H9 (cell line): ENCODE measurements around the gene AKAP17A. TPM values are rescaled to one million over a fixed set of nuclear protein-coding genes. Genes with fewer than 3 reads are reported as not detected.
"Not testable (repeated sequence)": the region's sequence is repeated elsewhere in the genome, so short reads cannot be mapped to it uniquely, and the experiment has no call there.

Experiments used
- DNase-seq: peaks from one replicate; pipeline ENCODE4 v3.0.0-alpha.2; 2017
- H2AFZ ChIP-seq: one replicate; pipeline ENCODE4 v1.6.1; 2013; ENCODE audit warnings: mild to moderate bottlenecking, low read length, control low read depth, moderate library complexity
- H2AK5ac ChIP-seq: 2 replicates; pipeline ENCODE4 v1.6.1; 2013; ENCODE audit warnings: low read length, control low read depth, mixed read lengths; ENCODE audit not compliant: insufficient read length
- H2BK120ac ChIP-seq: one replicate; pipeline ENCODE4 v1.6.1; 2013; ENCODE audit warnings: low read depth, mild to moderate bottlenecking, low read length, control low read depth, inconsistent platforms; ENCODE audit not compliant: poor library complexity, severe bottlenecking
- H2BK12ac ChIP-seq: 2 replicates; pipeline ENCODE4 v1.6.1; 2013; ENCODE audit warnings: low read length, control low read depth, mixed read lengths, low read depth; ENCODE audit not compliant: insufficient read length
- H2BK15ac ChIP-seq: 2 replicates; pipeline ENCODE4 v1.6.1; 2013; ENCODE audit warnings: low read depth, low read length, control low read depth
- H2BK20ac ChIP-seq: one replicate; pipeline ENCODE4 v1.6.1; 2013; ENCODE audit warnings: low read depth, mild to moderate bottlenecking, low read length, control low read depth, inconsistent platforms; ENCODE audit not compliant: poor library complexity, severe bottlenecking
- H2BK5ac ChIP-seq: 2 replicates; pipeline ENCODE4 v1.6.1; 2013; ENCODE audit warnings: low read length, control low read depth, mixed read lengths; ENCODE audit not compliant: insufficient read length
- H3K14ac ChIP-seq: 2 replicates; pipeline ENCODE4 v1.6.1; 2013; ENCODE audit warnings: low read length, control low read depth; ENCODE audit not compliant: insufficient read depth
- H3K18ac ChIP-seq: 2 replicates; pipeline ENCODE4 v1.6.1; 2013; ENCODE audit warnings: low read depth, mild to moderate bottlenecking, mixed read lengths, low read length, control low read depth; ENCODE audit not compliant: insufficient read length
- H3K23ac ChIP-seq: 2 replicates; pipeline ENCODE4 v1.6.1; 2013; ENCODE audit warnings: low read length, control low read depth, mixed read lengths, low read depth; ENCODE audit not compliant: insufficient read length
- H3K23me2 ChIP-seq: 2 replicates; pipeline ENCODE4 v1.6.1; 2013; ENCODE audit warnings: low read depth, mild to moderate bottlenecking, mixed read lengths, low read length, control low read depth; ENCODE audit not compliant: insufficient read length, poor library complexity, severe bottlenecking
- H3K27ac ChIP-seq: 2 replicates; pipeline ENCODE4 v1.5.1; 2013; ENCODE audit warnings: low read length, control low read depth, mixed read lengths, low read depth; ENCODE audit not compliant: insufficient read length
- H3K27me3 ChIP-seq: 2 replicates; pipeline ENCODE4 v1.6.1; 2013; ENCODE audit warnings: low read length, control low read depth, inconsistent platforms; ENCODE audit not compliant: insufficient read depth
- H3K4ac ChIP-seq: 2 replicates; pipeline ENCODE4 v1.6.1; 2013; ENCODE audit warnings: low read depth, mild to moderate bottlenecking, control low read depth, inconsistent platforms, low read length, moderate library complexity
- H3K4me1 ChIP-seq: 2 replicates; pipeline ENCODE4 v1.6.1; 2013; ENCODE audit warnings: low read length, control low read depth, inconsistent platforms; ENCODE audit not compliant: insufficient read depth
- H3K4me2 ChIP-seq: 2 replicates; pipeline ENCODE4 v1.6.1; 2013; ENCODE audit warnings: low read length, control low read depth, mixed read lengths; ENCODE audit not compliant: insufficient read length, insufficient read depth
- H3K56ac ChIP-seq: 2 replicates; pipeline ENCODE4 v1.6.1; 2013; ENCODE audit warnings: low read depth, mild to moderate bottlenecking, mixed read lengths, low read length, control low read depth; ENCODE audit not compliant: insufficient read length
- H3K79me1 ChIP-seq: 2 replicates; pipeline ENCODE4 v1.6.1; 2013; ENCODE audit warnings: low read depth, mild to moderate bottlenecking, moderate library complexity, low read length, control low read depth, inconsistent platforms; ENCODE audit not compliant: insufficient read depth, poor library complexity, severe bottlenecking
- H3K79me2 ChIP-seq: 2 replicates; pipeline ENCODE4 v1.6.1; 2013; ENCODE audit warnings: low read length, control low read depth, inconsistent platforms; ENCODE audit not compliant: insufficient read depth
- H3K9ac ChIP-seq: 2 replicates; pipeline ENCODE4 v1.6.1; 2013; ENCODE audit warnings: low read length, control low read depth, mixed read lengths; ENCODE audit not compliant: insufficient read length; ENCODE audit errors: extremely low read depth
- H3K9me3 ChIP-seq: one replicate; pipeline ENCODE4 v1.6.1; 2013; ENCODE audit warnings: low read depth, low read length, inconsistent platforms; ENCODE audit not compliant: control insufficient read depth
- H3T11ph ChIP-seq: one replicate; pipeline ENCODE4 v1.6.1; 2013; ENCODE audit warnings: mild to moderate bottlenecking, low read length, control low read depth, inconsistent platforms
- H4K20me1 ChIP-seq: one replicate; pipeline ENCODE4 v1.6.1; 2013; ENCODE audit not compliant: control insufficient read depth, insufficient read length, insufficient read depth
- H4K5ac ChIP-seq: 2 replicates; pipeline ENCODE4 v1.6.1; 2013; ENCODE audit warnings: low read depth, mild to moderate bottlenecking, mixed read lengths, low read length, control low read depth; ENCODE audit not compliant: insufficient read length
- H4K8ac ChIP-seq: replicated peaks from 2 replicates; pipeline ENCODE4 v1.6.1; 2013; ENCODE audit warnings: low read length, control low read depth, mixed read lengths, low read depth; ENCODE audit not compliant: insufficient read length
- H4K91ac ChIP-seq: 2 replicates; pipeline ENCODE4 v1.6.1; 2013; ENCODE audit warnings: low read depth, mild to moderate bottlenecking, moderate library complexity, mixed read lengths, low read length, control low read depth; ENCODE audit not compliant: insufficient read length
- H3K27ac Mint-ChIP-seq, 3 experiments: 2 replicates in 2 of 3; 3 replicates in 1 of 3; pipeline ENCODE4 v1.8.0; 2020 to 2021; ENCODE audit warnings: mixed read lengths in 3 of 3, mild to moderate bottlenecking in 1 of 3, moderate library complexity in 1 of 3
- H3K27me3 Mint-ChIP-seq: 2 replicates; pipeline ENCODE4 v1.8.0; 2021; ENCODE audit warnings: low read depth, mild to moderate bottlenecking, moderate library complexity, mixed read lengths
- H3K36me3 Mint-ChIP-seq, 3 experiments: 2 replicates in 2 of 3; 3 replicates in 1 of 3; pipeline ENCODE4 v1.8.0; 2020 to 2021; ENCODE audit warnings: low read depth in 3 of 3, mixed read lengths in 3 of 3; ENCODE audit not compliant: insufficient read depth in 1 of 3
- H3K4me1 Mint-ChIP-seq, 2 experiments: 2 replicates each; pipeline ENCODE4 v1.8.0; 2020; ENCODE audit warnings: mixed read lengths in 2 of 2
- H3K4me3 Mint-ChIP-seq, 2 experiments: 2 replicates in 1 of 2; 3 replicates in 1 of 2; pipeline ENCODE4 v1.8.0; 2020 to 2021; ENCODE audit warnings: mild to moderate bottlenecking in 2 of 2, mixed read lengths in 2 of 2, moderate library complexity in 1 of 2
- H3K9me3 Mint-ChIP-seq, 2 experiments: 2 replicates in 1 of 2; 3 replicates in 1 of 2; pipeline ENCODE4 v1.8.0; 2020; ENCODE audit warnings: mild to moderate bottlenecking in 2 of 2, mixed read lengths in 2 of 2, moderate library complexity in 1 of 2
- CTCF ChIP-seq: fragments of 200-600 bp; sonication (generic); conservative IDR thresholded peaks from 3 replicates; pipeline ENCODE4 v1.8.0; 2021; ENCODE audit warnings: antibody characterized with exemption, mild to moderate bottlenecking
- WGBS: extraction: QIAGEN DNeasy Blood & Tissue Kit; methylation state at CpG from one replicate; pipeline ENCODE4 v1.1.7; 2013; ENCODE audit warnings: missing lambda C conversion rate, low lambda C conversion rate, mixed read lengths; ENCODE audit not compliant: insufficient read length; ENCODE audit errors: extremely low coverage; 5-methylcytosine and 5-hydroxymethylcytosine counted together
- total RNA-seq: library from RNA; stranded (reverse); gene quantifications from 2 replicates; pipeline ENCODE4 v1.2.1, GENCODE V29; 2021

Gene AKAP17A
- total RNA-seq, 1 experiment from 2014 or later: 39.7 TPM

DNA sequence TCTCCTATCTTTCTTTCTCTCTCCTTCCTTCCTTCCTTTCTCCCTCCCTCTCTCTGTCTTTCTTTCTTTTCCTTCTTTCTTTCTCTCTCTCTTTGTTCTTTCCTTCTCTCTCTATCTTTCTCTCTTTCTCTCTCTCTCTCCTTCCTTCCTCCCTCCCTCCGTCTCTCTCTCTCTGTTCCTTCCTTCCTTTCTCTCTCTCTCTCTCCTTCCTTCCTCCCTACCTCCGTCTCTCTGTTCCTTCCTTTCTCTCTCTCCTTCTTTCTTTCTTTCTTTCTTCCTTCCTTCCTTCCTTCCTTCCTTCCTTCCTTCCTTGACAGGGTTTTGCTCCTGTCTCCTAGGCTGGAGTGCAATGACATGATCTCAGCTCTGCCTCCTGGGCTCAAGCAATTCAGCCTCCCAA lies 30.2 kb upstream of the AKAP17A start:
- H3K9ac ChIP-seq: no peak overlapping the region
- H3K27me3 Mint-ChIP-seq: peaks cover 3% of the 10 kb centered on the region
- H3K79me2 ChIP-seq: no peaks in the 10 kb centered on the region
- H3K4me1 Mint-ChIP-seq: peaks cover 2 to 3% of the 10 kb centered on the region in 2 experiments; a peak in 2 of 4 replicates
- H3K27ac Mint-ChIP-seq: no peak overlapping the region
- no peaks in the 10 kb centered on the region for H3K4me1 ChIP-seq
- H3K23me2 ChIP-seq: no peaks in the 10 kb centered on the region
- no peak overlapping the region for H3K4me3 Mint-ChIP-seq
- no peak overlapping the region for H3T11ph ChIP-seq
- H2BK5ac ChIP-seq: no peak overlapping the region
- no peak overlapping the region for H3K4ac ChIP-seq
- no peak overlapping the region for H3K23ac ChIP-seq
- no peak for DNase-seq
- H2AK5ac ChIP-seq: no peak overlapping the region
- no peak overlapping the region for H3K56ac ChIP-seq
- H3K79me1 ChIP-seq: no peaks in the 10 kb centered on the region
- no peak overlapping the region for H2BK12ac ChIP-seq
- H3K4me2 ChIP-seq: no peak overlapping the region
- no peaks in the 10 kb centered on the region for H3K9me3 ChIP-seq
- no peak overlapping the region for H4K5ac ChIP-seq
- H4K91ac ChIP-seq: no peak overlapping the region
- no peak overlapping the region for H3K27ac ChIP-seq
- H4K20me1 ChIP-seq: no peaks in the 10 kb centered on the region
- H3K18ac ChIP-seq: no peak overlapping the region
- H2BK20ac ChIP-seq: no peak overlapping the region
- no peak overlapping the region for H2BK15ac ChIP-seq
- no peak for TF ChIP-seq CTCF
- H3K9me3 Mint-ChIP-seq: peaks cover 0 to 4% of the 10 kb centered on the region in 2 experiments; a peak in 3 of 5 replicates
- H3K27me3 ChIP-seq: no peaks in the 10 kb centered on the region
- no peak overlapping the region for H3K14ac ChIP-seq
- H4K8ac ChIP-seq: no peak overlapping the region
- H2BK120ac ChIP-seq: no peak overlapping the region
- no peak overlapping the region for H2AFZ ChIP-seq
- H3K36me3 Mint-ChIP-seq: no peaks in the 10 kb centered on the region
- no CpG with 5 or more reads among the region's 2 CpGs for WGBS

DNA sequence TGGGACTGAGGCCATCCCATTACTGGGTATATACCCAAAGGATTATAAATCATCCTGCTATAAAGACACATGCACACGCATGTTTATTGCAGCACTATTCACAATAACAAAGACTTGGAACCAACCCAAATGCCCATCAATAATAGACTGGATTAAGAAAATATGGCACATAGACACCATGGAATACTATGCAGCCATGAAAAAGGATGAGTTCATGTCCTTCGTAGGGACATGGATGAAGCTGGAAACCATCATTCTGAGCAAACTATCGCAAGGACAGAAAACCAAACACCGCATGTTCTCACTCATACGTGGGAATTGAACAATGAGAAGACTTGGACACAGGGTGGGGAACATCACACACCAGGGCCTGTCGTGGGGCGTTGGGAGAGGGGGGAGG lies 27.3 kb upstream of the AKAP17A start:
- H3K27me3 Mint-ChIP-seq: not testable (repeated sequence)

More for the DNA sequence above, 27.3 kb upstream of the AKAP17A start:
- H4K91ac ChIP-seq, H2BK12ac ChIP-seq, H3K56ac ChIP-seq, H2BK120ac ChIP-seq, H3K23ac ChIP-seq, H3K4me1 ChIP-seq, H4K20me1 ChIP-seq, H2BK5ac ChIP-seq, H3K79me2 ChIP-seq, H2BK15ac ChIP-seq, H3K9ac ChIP-seq, DNase-seq, H2AFZ ChIP-seq, H3K4me3 Mint-ChIP-seq, H3K14ac ChIP-seq, H3K27ac ChIP-seq, H3K79me1 ChIP-seq, H3K9me3 Mint-ChIP-seq, H3T11ph ChIP-seq, H3K4me1 Mint-ChIP-seq, H2BK20ac ChIP-seq, H3K9me3 ChIP-seq, H3K18ac ChIP-seq, H2AK5ac ChIP-seq, H3K4me2 ChIP-seq, H3K27ac Mint-ChIP-seq, H3K4ac ChIP-seq, H3K36me3 Mint-ChIP-seq, H3K23me2 ChIP-seq, H3K27me3 ChIP-seq, H4K8ac ChIP-seq, H4K5ac ChIP-seq: not testable (repeated sequence)
- no CpG with 5 or more reads among the region's 7 CpGs for WGBS
